SJSA1 (cell line): ENCODE measurements around the gene CNOT10. TPM values are rescaled to one million over a fixed set of nuclear protein-coding genes. Genes with fewer than 3 reads are reported as not detected.
"Not testable (repeated sequence)": the region's sequence is repeated elsewhere in the genome, so short reads cannot be mapped to it uniquely, and the experiment has no call there.

Source experiments
- DNase-seq, 2 experiments: peaks; one replicate each; pipeline ENCODE4 v3.0.0-alpha.2; 2015 to 2020; ENCODE audit warnings: low spot score in 2 of 2, low read depth in 1 of 2
- H3K27ac ChIP-seq: fragments of 250-450 bp; sonication (Bioruptor Pico); 2 replicates; pipeline ENCODE4 v1.5.1; 2020; ENCODE audit warnings: mild to moderate bottlenecking, moderate library complexity
- H3K27me3 ChIP-seq: fragments of 250-450 bp; sonication (Bioruptor Pico); replicated peaks from 2 replicates; pipeline ENCODE4 v1.5.1; 2020; ENCODE audit warnings: mild to moderate bottlenecking, moderate library complexity
- H3K36me3 ChIP-seq: fragments of 250-450 bp; sonication (Bioruptor Pico); 2 replicates; pipeline ENCODE4 v1.5.1; 2020; ENCODE audit warnings: mild to moderate bottlenecking
- H3K4me1 ChIP-seq: fragments of 250-450 bp; sonication (Bioruptor Pico); replicated peaks from 2 replicates; pipeline ENCODE4 v1.6.1; 2021; ENCODE audit warnings: mild to moderate bottlenecking
- H3K4me3 ChIP-seq: fragments of 250-450 bp; sonication (Bioruptor Pico); 2 replicates; pipeline ENCODE4 v1.5.1; 2020; ENCODE audit warnings: mild to moderate bottlenecking
- H3K9me3 ChIP-seq: fragments of 250-450 bp; sonication (Bioruptor Pico); replicated peaks from 2 replicates; pipeline ENCODE4 v1.5.1; 2020; ENCODE audit warnings: mild to moderate bottlenecking
- total RNA-seq: library from RNA; depleted of rRNA; stranded (reverse); fragments of >200 nt; shearing (Covaris generic); gene quantifications from 2 replicates; pipeline ENCODE4 v1.2.3, GENCODE V29; 2014

Gene CNOT10
- total RNA-seq, 1 experiment from 2014 or later: 26.8 TPM

DNA sequence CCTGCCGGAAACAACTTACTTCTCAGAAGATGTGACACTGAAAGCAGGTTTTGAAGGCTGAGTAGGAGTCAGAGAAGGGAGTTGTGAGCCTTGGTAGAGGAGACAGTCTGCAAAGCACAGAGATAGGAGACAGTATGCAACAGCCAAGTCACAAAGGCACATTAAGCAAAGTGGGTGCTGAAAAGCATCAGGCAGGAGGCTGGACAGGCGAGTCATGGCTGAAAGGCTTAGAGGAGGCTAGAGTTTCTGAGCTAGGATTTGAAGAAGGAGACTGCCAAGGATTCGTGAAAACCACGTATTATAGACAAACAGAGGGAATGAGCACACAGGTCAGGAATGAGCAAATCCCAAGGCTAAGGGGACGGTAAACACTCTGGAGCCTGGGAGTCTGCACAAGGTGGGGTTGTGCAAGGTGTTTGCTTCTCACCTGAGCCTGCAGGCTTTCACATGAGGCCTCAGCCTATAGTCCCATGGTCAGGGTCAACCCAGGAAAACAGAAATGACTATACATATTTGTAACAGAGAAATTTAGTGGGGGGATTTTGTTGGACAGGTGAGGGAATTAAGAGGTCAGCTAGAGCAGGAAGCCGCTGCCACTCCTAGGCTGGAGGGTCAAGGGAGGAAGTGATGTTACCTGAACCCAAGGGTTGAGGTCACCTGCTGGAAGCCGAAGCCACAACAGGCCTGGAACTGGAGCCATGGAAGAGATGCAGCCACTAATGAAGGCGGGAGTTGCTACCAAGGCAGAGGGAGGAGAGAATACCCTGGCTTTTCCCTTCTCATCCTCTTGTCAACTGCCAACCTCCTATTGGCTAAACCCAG is 109.7 kb downstream of the CNOT10 start:
- Histone ChIP-seq H3K27ac (no peak overlapping the region), H3K4me3 (no peak overlapping the region), H3K36me3 (no peaks in the 10 kb centered on the region), H3K4me1 (no peaks in the 10 kb centered on the region), H3K9me3 (no peaks in the 10 kb centered on the region), H3K27me3 (no peaks in the 10 kb centered on the region)
- no peak for DNase-seq

DNA sequence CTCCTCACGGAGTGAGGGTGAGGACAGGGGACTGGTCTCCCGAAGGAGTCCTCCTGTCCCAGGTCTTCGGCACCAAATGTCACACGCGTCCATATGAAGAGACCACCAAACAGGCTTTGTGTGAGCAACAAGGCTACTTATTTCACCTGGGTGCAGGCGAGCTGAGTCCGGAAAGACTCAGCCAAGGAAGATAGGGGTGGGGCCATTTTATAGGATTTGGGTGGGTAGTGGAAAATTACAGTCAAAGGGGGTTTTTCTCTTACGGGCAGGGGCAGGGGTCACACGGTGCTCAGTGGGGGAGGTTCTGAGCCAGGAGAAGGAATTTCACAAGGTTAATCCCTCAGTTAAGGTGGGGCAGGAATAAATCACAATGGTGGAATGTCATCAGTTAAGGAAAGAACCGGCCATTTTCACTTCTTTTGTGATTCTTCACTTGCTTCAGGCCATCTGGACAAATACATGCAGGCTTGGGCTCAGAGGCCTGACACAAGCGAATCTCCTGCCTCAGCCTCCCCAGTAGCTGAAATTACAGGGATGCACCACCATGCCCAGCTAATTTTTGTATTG is 111.5 kb downstream of the CNOT10 start:
- H3K36me3 ChIP-seq, H3K9me3 ChIP-seq, H3K27ac ChIP-seq, H3K4me1 ChIP-seq, H3K27me3 ChIP-seq, DNase-seq, H3K4me3 ChIP-seq: not testable (repeated sequence)

DNA sequence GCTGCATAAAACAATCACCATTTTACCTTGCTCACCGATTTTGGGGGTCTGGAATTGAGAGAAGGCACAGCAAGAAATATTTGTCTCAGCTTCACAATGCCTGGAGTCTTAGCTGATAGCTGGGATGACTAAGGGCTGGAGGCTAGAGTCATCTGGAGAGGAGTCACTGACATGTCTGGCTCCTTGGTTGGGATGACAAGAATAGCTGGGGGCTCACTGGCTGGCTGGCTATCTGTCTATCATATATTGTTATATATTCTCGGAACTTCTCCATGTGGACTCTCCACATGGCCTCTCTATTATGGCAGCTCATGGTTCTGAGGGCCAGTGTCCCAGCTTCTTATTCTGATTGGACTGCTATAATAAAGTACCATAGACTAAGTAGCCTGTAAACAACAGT is 112.8 kb downstream of the CNOT10 start:
- Histone ChIP-seq H3K27me3 (no peaks in the 10 kb centered on the region), H3K4me1 (no peaks in the 10 kb centered on the region), H3K4me3 (no peak overlapping the region), H3K36me3 (no peaks in the 10 kb centered on the region), H3K27ac (no peak overlapping the region), H3K9me3 (no peaks in the 10 kb centered on the region)
- DNase-seq: no peak

- not testable (repeated sequence) for H3K27ac ChIP-seq, H3K4me3 ChIP-seq, H3K27me3 ChIP-seq, H3K4me1 ChIP-seq, H3K9me3 ChIP-seq, DNase-seq, H3K36me3 ChIP-seq
Measured at GRCh38 chr3:32801440-32801839, 116.5 kb downstream of the CNOT10 start.

GRCh38 chr3:32813180-32813579 is 128.2 kb downstream of the CNOT10 start:
- Histone ChIP-seq H3K27ac (no peak overlapping the region), H3K4me3 (no peak overlapping the region), H3K9me3 (peaks cover 10% of the 10 kb centered on the region; the same call in 1 of the 2 replicates), H3K36me3 (no peaks in the 10 kb centered on the region), H3K4me1 (peaks cover 17% of the 10 kb centered on the region), H3K27me3 (peaks cover 31% of the 10 kb centered on the region)
- DNase-seq: no peak

DNA sequence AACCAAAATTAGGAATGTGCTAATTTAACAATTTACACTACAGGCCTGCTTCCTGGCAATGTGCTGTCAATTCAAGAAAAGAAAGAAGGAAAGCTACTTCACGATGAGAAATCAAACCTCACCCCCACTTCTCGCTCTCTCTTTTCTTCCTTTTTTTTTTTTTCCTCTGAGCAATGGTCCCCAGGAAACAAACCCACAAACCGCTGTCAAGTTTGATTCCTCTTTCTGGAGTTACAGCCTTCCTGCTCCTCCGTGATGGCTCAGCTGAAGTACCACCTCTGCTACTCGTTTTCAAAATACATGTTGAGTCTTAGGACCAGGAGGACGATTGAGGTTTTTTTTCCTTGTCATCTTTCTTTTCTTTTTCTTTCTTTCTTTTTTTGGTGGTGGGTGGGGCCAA is 129.4 kb downstream of the CNOT10 start:
- H3K4me1 ChIP-seq: peaks cover 18% of the 10 kb centered on the region
- peaks cover 42% of the 10 kb centered on the region for H3K27me3 ChIP-seq
- H3K27ac ChIP-seq: no peak overlapping the region
- H3K9me3 ChIP-seq: peaks cover 18% of the 10 kb centered on the region
- H3K36me3 ChIP-seq: no peaks in the 10 kb centered on the region
- no peak for DNase-seq
- H3K4me3 ChIP-seq: no peak overlapping the region

DNA sequence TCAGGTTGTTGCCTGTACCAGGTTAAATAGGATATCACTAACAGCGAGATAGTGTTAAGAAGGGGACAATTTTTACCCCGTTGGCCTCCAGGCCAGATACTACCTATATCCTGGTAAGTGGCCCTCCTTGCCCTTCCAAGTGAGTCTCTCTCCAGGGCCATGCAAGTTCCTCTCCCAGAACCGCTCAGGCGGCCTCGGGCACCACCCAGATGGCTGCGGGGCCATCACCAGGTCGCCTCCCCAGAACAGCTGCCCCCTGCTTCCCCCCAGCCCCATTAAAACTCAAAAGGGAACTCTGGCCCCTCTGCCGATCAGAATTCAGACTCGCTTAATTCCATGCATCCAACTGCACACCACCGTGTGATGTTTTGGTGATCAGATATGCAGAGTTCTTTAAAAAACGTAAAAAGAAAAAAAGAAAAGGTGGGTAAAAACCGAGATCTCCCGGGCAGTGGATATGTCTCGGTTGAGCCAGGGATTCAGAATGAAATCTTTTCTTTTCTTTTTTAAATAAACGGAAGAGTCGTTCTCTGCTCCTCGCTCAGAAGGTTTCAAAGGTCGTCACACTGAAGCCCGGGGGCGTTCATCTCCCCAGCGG is 131.0 kb downstream of the CNOT10 start:
- H3K27me3 ChIP-seq: peaks cover 52% of the 10 kb centered on the region
- H3K27ac ChIP-seq: no peak overlapping the region
- H3K4me3 ChIP-seq: no peak overlapping the region
- peaks cover 18% of the 10 kb centered on the region for H3K9me3 ChIP-seq
- H3K4me1 ChIP-seq: peaks cover 18% of the 10 kb centered on the region
- H3K36me3 ChIP-seq: no peaks in the 10 kb centered on the region
- no peak for DNase-seq

GRCh38 chr3:32816439-32817256 is 131.7 kb downstream of the CNOT10 start:
- Histone ChIP-seq H3K36me3 (no peaks in the 10 kb centered on the region), H3K4me1 (peaks cover 18% of the 10 kb centered on the region), H3K27ac (no peak overlapping the region), H3K27me3 (peaks cover 52% of the 10 kb centered on the region), H3K4me3 (peak overlapping the region; percentile 29), H3K9me3 (peaks cover 18% of the 10 kb centered on the region)
- peak in 1 of 2 experiments; percentile 33 for DNase-seq

DNA sequence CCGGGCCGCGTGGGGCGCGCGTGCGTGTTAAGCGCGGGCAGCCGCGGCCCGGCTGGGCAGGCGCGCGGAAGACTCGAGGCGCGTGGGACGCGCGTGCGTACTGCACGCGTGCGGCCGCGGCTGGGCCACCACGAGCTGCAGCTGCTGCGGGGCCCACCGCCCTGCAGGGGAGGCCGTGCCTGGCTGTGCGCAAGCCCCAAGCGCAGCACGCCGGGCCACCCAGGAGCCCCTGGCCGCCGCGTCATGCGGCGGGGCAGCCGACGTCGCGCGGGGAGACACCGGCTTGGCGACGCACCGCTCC is 132.2 kb downstream of the CNOT10 start:
- no peak overlapping the region for H3K27ac ChIP-seq
- peaks cover 18% of the 10 kb centered on the region for H3K4me1 ChIP-seq
- H3K9me3 ChIP-seq: peaks cover 18% of the 10 kb centered on the region
- no peak for DNase-seq
- H3K27me3 ChIP-seq: peaks cover 52% of the 10 kb centered on the region
- H3K4me3 ChIP-seq: peak overlapping the region; percentile 29
- no peaks in the 10 kb centered on the region for H3K36me3 ChIP-seq

DNA sequence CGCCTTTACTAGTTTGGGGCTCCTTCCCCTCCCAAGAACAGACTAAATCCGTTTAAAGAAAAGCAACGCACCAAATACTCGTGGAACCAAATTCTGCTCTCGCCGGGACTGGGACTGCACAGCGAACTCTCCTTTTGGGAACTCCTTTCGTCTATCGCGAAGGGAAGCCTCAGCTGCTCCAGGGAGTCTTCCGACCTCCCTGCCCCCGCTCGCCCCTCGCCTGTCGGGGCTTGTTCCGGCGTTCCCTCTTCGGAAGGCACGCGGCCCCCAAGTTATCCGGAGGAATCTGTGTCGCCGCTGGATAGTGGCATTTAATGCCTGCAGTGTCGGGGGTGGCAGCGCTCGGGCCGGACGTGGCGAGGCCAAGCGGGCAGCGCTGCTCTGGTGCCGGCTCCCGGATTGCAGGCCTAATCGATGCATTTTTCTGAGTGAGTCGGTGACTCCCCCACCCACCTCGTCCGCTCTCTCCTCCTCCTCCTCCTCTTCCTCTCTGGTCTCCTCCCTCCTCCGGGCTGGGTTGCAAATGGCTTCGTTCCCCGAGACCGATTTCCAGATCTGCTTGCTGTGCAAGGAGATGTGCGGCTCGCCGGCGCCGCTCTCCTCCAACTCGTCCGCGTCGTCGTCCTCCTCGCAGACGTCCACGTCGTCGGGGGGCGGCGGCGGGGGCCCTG is 132.7 kb downstream of the CNOT10 start, which contains the start of gene TRIM71:
Gene TRIM71, plus strand, starts transcription at position 440 of the 671 bp plus-strand sequence. Its CDS starts 84 bp downstream, at position 524.
- Histone ChIP-seq H3K4me1 (peaks cover 18% of the 10 kb centered on the region), H3K27me3 (peaks cover 52% of the 10 kb centered on the region), H3K9me3 (peaks cover 18% of the 10 kb centered on the region), H3K27ac (no peak within 1 kb of the TSS), H3K36me3 (no peaks in the 10 kb centered on the region), H3K4me3 (peak within 1 kb of the TSS; percentile 29)
- no peak for DNase-seq

DNA sequence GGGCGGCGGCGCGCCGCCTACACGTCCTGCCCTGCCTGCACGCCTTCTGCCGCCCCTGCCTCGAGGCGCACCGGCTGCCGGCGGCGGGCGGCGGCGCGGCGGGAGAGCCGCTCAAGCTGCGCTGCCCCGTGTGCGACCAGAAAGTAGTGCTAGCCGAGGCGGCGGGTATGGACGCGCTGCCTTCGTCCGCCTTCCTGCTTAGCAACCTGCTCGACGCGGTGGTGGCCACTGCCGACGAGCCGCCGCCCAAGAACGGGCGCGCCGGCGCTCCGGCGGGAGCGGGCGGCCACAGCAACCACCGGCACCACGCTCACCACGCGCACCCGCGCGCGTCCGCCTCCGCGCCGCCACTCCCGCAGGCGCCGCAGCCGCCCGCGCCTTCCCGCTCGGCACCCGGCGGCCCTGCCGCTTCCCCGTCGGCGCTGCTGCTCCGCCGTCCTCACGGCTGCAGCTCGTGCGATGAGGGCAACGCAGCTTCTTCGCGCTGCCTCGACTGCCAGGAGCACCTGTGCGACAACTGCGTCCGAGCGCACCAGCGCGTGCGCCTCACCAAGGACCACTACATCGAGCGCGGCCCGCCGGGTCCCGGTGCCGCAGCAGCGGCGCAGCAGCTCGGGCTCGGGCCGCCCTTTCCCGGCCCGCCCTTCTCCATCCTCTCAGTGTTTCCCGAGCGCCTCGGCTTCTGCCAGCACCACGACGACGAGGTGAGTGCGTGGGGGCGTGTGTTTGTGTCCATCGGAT is 133.4 kb downstream of the CNOT10 start:
- H3K9me3 ChIP-seq: peaks cover 18% of the 10 kb centered on the region
- H3K27ac ChIP-seq: no peak overlapping the region
- H3K4me3 ChIP-seq: no peak overlapping the region
- DNase-seq: no peak
- no peaks in the 10 kb centered on the region for H3K36me3 ChIP-seq
- H3K4me1 ChIP-seq: peaks cover 18% of the 10 kb centered on the region
- peaks cover 52% of the 10 kb centered on the region for H3K27me3 ChIP-seq

GRCh38 chr3:32818970-32819511 is 134.1 kb downstream of the CNOT10 start:
- DNase-seq: no peak
- H3K27me3 ChIP-seq: peaks cover 52% of the 10 kb centered on the region
- H3K4me1 ChIP-seq: peaks cover 18% of the 10 kb centered on the region
- no peaks in the 10 kb centered on the region for H3K36me3 ChIP-seq
- H3K9me3 ChIP-seq: peaks cover 18% of the 10 kb centered on the region
- no peak overlapping the region for H3K27ac ChIP-seq
- H3K4me3 ChIP-seq: no peak overlapping the region
